Fibroblast of lung (primary cell): ENCODE data around the gene NNT.

Experiments
- CTCF ChIP-seq, 2 donors: IDR thresholded peaks in 1 of 2; conservative IDR thresholded peaks in 1 of 2; 1 replicate in 1 of 2; 2 replicates in 1 of 2; pipeline ENCODE4 v1.5.1; 2011 to 2012; ENCODE audit warnings: low read length in 2 of 2, control low read depth in 1 of 2, inconsistent platforms in 1 of 2, low read depth in 1 of 2, mild to moderate bottlenecking in 1 of 2
- EZH2 ChIP-seq: IDR thresholded peaks from 2 replicates; pipeline ENCODE4 v1.5.1; 2012; ENCODE audit warnings: low read length, control low read depth, mild to moderate bottlenecking; ENCODE audit errors: missing control alignments

GRCh38 chr5:43619911-43620310 lies 16.9 kb downstream of the NNT start:
- TF ChIP-seq CTCF (conservative IDR thresholded peaks at IDR 0.05 in 1 of 2, IDR thresholded peaks at IDR 0.05 in 1 of 2; ENCODE audit: low read depth in 1 of 2, low read length in 2 of 2) (no peak), EZH2 (no peak)
